Measurements from ENCODE around the gene PCGF6. TPM values are rescaled to one million over a fixed set of nuclear protein-coding genes. Genes with fewer than 3 reads are reported as not detected.

Gene PCGF6
- total RNA-seq, 6 experiments from 2014 or later: 7.4 to 9.2 (median 8.4) TPM

DNA sequence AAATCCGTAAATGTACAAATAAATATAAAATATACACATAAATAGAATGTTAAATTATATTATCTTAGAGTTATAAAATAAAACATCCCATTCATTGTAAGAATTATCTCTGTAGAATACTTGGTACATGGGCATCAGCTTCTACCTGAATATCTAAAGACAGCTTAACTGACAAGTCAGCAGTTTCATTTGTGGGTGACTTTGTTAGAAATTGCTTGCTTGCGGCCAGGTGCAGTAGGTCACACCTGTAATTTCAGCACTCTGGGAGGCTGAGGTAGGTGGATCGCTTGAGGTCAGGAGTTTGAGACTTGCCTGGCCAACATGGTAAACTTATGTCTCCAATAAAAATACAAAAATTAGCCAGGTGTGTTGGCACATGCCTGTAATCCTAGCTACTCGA is 14.6 kb downstream of the PCGF6 start:
- H3K4me1 Mint-ChIP-seq (ENCODE audit: low read depth): no peaks in the 10 kb centered on the region
- peaks cover 7% of the 10 kb centered on the region for H3K36me3 Mint-ChIP-seq (ENCODE audit: low read depth)

GRCh38 chr10:103334567-103334966 is 16.4 kb downstream of the PCGF6 start:
- Mint-ChIP-seq H3K9me3 (no peaks in the 10 kb centered on the region), H3K4me1 (ENCODE audit: low read depth) (no peaks in the 10 kb centered on the region), H3K4me3 (no peak overlapping the region), H3K36me3 (ENCODE audit: low read depth) (peaks cover 11% of the 10 kb centered on the region), H3K27ac (no peak overlapping the region), H3K27me3 (ENCODE audit: insufficient read depth) (no peaks in the 10 kb centered on the region)
- DNase-seq: no peak
- TF ChIP-seq CTCF (IDR thresholded peaks at IDR 0.05): no peak

More for the DNA sequence above, 14.6 kb downstream of the PCGF6 start:
- DNase-seq: no peak
- H3K9me3 Mint-ChIP-seq: no peaks in the 10 kb centered on the region
- no peaks in the 10 kb centered on the region for H3K27me3 Mint-ChIP-seq (ENCODE audit: insufficient read depth)
- no peak overlapping the region; the same call in 1 of the 2 replicates for H3K27ac Mint-ChIP-seq
- no peak overlapping the region for H3K4me3 Mint-ChIP-seq
- no peak for TF ChIP-seq CTCF (IDR thresholded peaks at IDR 0.05)

DNA sequence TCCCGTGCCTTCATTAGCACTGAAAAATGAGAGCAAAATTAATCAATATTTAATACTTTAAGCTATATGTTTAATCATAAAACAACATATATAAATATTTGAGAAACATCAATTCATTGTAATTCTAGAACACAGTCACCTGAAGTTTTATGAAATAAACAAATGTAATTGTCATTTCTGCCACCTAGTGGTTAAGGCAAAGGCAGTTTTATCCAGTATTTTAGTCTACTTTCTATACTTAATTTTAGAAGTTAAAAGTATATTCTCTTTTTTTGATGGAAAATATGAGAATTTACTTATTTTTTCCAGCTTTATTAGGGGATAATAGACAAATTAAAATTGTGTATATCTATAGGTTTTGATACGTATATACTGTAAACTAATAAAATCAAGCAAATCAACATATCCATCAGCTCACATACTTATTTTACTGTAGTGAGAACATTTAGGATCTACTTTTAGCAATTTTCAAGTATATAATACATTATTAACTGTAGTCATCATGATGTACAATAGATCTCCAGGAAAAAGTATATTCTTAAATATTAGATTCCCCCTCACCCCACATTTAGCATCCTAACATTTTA is 16.9 kb downstream of the PCGF6 start:
- no peaks in the 10 kb centered on the region for H3K4me1 Mint-ChIP-seq (ENCODE audit: low read depth)
- H3K27me3 Mint-ChIP-seq (ENCODE audit: insufficient read depth): no peaks in the 10 kb centered on the region
- no peak overlapping the region for H3K4me3 Mint-ChIP-seq
- H3K27ac Mint-ChIP-seq: no peak overlapping the region
- DNase-seq: no peak
- TF ChIP-seq CTCF (IDR thresholded peaks at IDR 0.05): peak; percentile 90
- peaks cover 11% of the 10 kb centered on the region for H3K36me3 Mint-ChIP-seq (ENCODE audit: low read depth)
- no peaks in the 10 kb centered on the region for H3K9me3 Mint-ChIP-seq

DNA sequence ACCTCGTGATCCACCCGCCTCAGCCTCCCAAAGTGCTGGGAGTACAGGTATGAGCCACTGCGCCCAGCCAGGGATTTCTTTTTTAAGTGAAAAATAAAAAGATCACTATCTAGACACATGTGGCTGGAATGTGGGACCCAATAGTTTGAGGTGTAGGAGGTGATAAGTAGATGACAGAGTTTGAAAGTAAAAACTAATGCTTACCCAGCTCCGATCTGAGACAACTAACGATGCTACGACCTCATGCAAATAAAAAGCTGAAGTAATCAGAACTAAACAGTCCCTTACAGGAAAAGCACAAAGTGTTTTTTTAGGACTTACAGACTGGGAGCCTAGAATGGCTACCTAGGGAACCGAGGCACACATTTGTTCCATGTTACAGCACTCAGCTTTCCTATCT is 23.0 kb downstream of the PCGF6 start:
- no peak for TF ChIP-seq CTCF (IDR thresholded peaks at IDR 0.05)
- H3K4me1 Mint-ChIP-seq (ENCODE audit: low read depth): no peaks in the 10 kb centered on the region
- H3K36me3 Mint-ChIP-seq (ENCODE audit: low read depth): peaks cover 8% of the 10 kb centered on the region
- H3K27ac Mint-ChIP-seq: no peak overlapping the region
- no peak for DNase-seq
- H3K4me3 Mint-ChIP-seq: no peak overlapping the region
- no peaks in the 10 kb centered on the region; the same call in 1 of the 2 replicates for H3K27me3 Mint-ChIP-seq (ENCODE audit: insufficient read depth)
- H3K9me3 Mint-ChIP-seq: no peaks in the 10 kb centered on the region

GRCh38 chr10:103316087-103316486 is 34.9 kb downstream of the PCGF6 start:
- Mint-ChIP-seq H3K36me3 (ENCODE audit: low read depth) (peaks cover 18% of the 10 kb centered on the region), H3K4me1 (ENCODE audit: low read depth) (no peaks in the 10 kb centered on the region), H3K27ac (no peak overlapping the region; the same call in 1 of the 2 replicates), H3K9me3 (no peaks in the 10 kb centered on the region), H3K4me3 (no peak overlapping the region), H3K27me3 (ENCODE audit: insufficient read depth) (no peaks in the 10 kb centered on the region; the same call in 1 of the 2 replicates)
- TF ChIP-seq CTCF (IDR thresholded peaks at IDR 0.05): no peak
- no peak for DNase-seq
